PC-9 (cell line): ENCODE measurements around the gene ADAMTSL2.

ENCODE experiments used
- CTCF ChIP-seq: fragments of 200-600 bp; sonication (generic); conservative IDR thresholded peaks from 2 replicates; pipeline ENCODE4 v1.6.1; 2017; ENCODE audit warnings: mixed run types, antibody characterized with exemption, mild to moderate bottlenecking, moderate library complexity
- EZH2 ChIP-seq: fragments of 200-600 bp; sonication (generic); IDR thresholded peaks from 2 replicates; pipeline ENCODE4 v1.8.0; 2017; ENCODE audit warnings: antibody characterized with exemption, low read depth

- TF ChIP-seq CTCF = no peak
- no peak for TF ChIP-seq EZH2
These were observed 38.9 kb upstream of the ADAMTSL2 start for GRCh38 chr9:133495327-133496293.
